Measurements from ENCODE around the gene PRKAB1.
"Not testable (repeated sequence)": the region's sequence is repeated elsewhere in the genome, so short reads cannot be mapped to it uniquely, and the experiment has no call there.

The PRKAB1 gene

GRCh38 chr12:119700078-119700477 is 32.1 kb downstream of the PRKAB1 start:
- no peak for DNase-seq (ENCODE audit: low spot score)
- in situ Hi-C loops (cut with MboI; ENCODE audit: low pct_unique_long_range_greater_than_20kb, low sequenced_read_pairs, unreplicated experiment): no loop called here
- TF ChIP-seq CTCF (IDR thresholded peaks at IDR 0.05; ENCODE audit: extremely low read depth, insufficient read depth, missing control alignments): no peak

- TF ChIP-seq CTCF (IDR thresholded peaks at IDR 0.05; ENCODE audit: extremely low read depth, insufficient read depth, missing control alignments): no peak
- no peak for DNase-seq (ENCODE audit: low spot score)
- in situ Hi-C loops (cut with MboI; ENCODE audit: low pct_unique_long_range_greater_than_20kb, low sequenced_read_pairs, unreplicated experiment): no loop called here
Observed at GRCh38 chr12:119704065-119704747, 36.3 kb downstream of the PRKAB1 start.

- no peak for DNase-seq (ENCODE audit: low spot score)
- no peak for TF ChIP-seq CTCF (IDR thresholded peaks at IDR 0.05; ENCODE audit: extremely low read depth, insufficient read depth, missing control alignments)
- in situ Hi-C loops (cut with MboI; ENCODE audit: low pct_unique_long_range_greater_than_20kb, low sequenced_read_pairs, unreplicated experiment): no loop called here
Observed at GRCh38 chr12:119705182-119705581, 37.2 kb downstream of the PRKAB1 start.

- DNase-seq (ENCODE audit: low spot score); in situ Hi-C loops (cut with MboI; ENCODE audit: low pct_unique_long_range_greater_than_20kb, low sequenced_read_pairs, unreplicated experiment): not testable (repeated sequence)
Observed at GRCh38 chr12:119706427-119706826, 38.5 kb downstream of the PRKAB1 start.

GRCh38 chr12:119710374-119710964 is 42.5 kb downstream of the PRKAB1 start:
- no peak for DNase-seq (ENCODE audit: low spot score)
- in situ Hi-C loops (cut with MboI; ENCODE audit: low pct_unique_long_range_greater_than_20kb, low sequenced_read_pairs, unreplicated experiment): no loop called here
- TF ChIP-seq CTCF (IDR thresholded peaks at IDR 0.05; ENCODE audit: extremely low read depth, insufficient read depth, missing control alignments): no peak

- no peak for DNase-seq (ENCODE audit: low spot score)
- TF ChIP-seq CTCF (IDR thresholded peaks at IDR 0.05; ENCODE audit: extremely low read depth, insufficient read depth, missing control alignments): no peak
- in situ Hi-C loops (cut with MboI; ENCODE audit: low pct_unique_long_range_greater_than_20kb, low sequenced_read_pairs, unreplicated experiment): no loop called here
Observed at GRCh38 chr12:119710965-119711551, 43.1 kb downstream of the PRKAB1 start.

GRCh38 chr12:119711693-119712092 is 43.8 kb downstream of the PRKAB1 start:
- TF ChIP-seq CTCF (IDR thresholded peaks at IDR 0.05; ENCODE audit: extremely low read depth, insufficient read depth, missing control alignments): no peak
- in situ Hi-C loops (cut with MboI; ENCODE audit: low pct_unique_long_range_greater_than_20kb, low sequenced_read_pairs, unreplicated experiment): no loop called here
- DNase-seq (ENCODE audit: low spot score): no peak
